ENCODE measurements around the gene NXPH4.

NXPH4 gene

GRCh38 chr12:57231276-57232021 is 14.9 kb downstream of the NXPH4 start:
- TF ChIP-seq CTCF (conservative IDR thresholded peaks at IDR 0.05; ENCODE audit: low read depth, low read length) = no peak
- DNase-seq (ENCODE audit: low read depth) = no peak
- H3K4me3 ChIP-seq (ENCODE audit: low read length) = no peak overlapping the region

GRCh38 chr12:57232156-57232756 is 15.7 kb downstream of the NXPH4 start:
- no peak for DNase-seq (ENCODE audit: low read depth)
- TF ChIP-seq CTCF (conservative IDR thresholded peaks at IDR 0.05; ENCODE audit: low read depth, low read length) = no peak
- no peak overlapping the region for H3K4me3 ChIP-seq (ENCODE audit: low read length)

- no peak for TF ChIP-seq CTCF (conservative IDR thresholded peaks at IDR 0.05; ENCODE audit: low read depth, low read length)
- DNase-seq (ENCODE audit: low read depth) = no peak
- no peak overlapping the region for H3K4me3 ChIP-seq (ENCODE audit: low read length)
Observed at GRCh38 chr12:57233357-57234232, 17.0 kb downstream of the NXPH4 start.

GRCh38 chr12:57234233-57234570 is 17.6 kb downstream of the NXPH4 start:
- H3K4me3 ChIP-seq (ENCODE audit: low read length) = no peak overlapping the region
- TF ChIP-seq CTCF (conservative IDR thresholded peaks at IDR 0.05; ENCODE audit: low read depth, low read length) = no peak
- DNase-seq (ENCODE audit: low read depth) = no peak

GRCh38 chr12:57234571-57235016 is 18.0 kb downstream of the NXPH4 start:
- DNase-seq (ENCODE audit: low read depth) = no peak
- no peak for TF ChIP-seq CTCF (conservative IDR thresholded peaks at IDR 0.05; ENCODE audit: low read depth, low read length)
- no peak overlapping the region for H3K4me3 ChIP-seq (ENCODE audit: low read length)

GRCh38 chr12:57235017-57235727 is 18.6 kb downstream of the NXPH4 start:
- H3K4me3 ChIP-seq (ENCODE audit: low read length) = no peak overlapping the region
- no peak for TF ChIP-seq CTCF (conservative IDR thresholded peaks at IDR 0.05; ENCODE audit: low read depth, low read length)
- no peak for DNase-seq (ENCODE audit: low read depth)
